ENCODE results near the gene INO80E. TPM values are rescaled to one million over a fixed set of nuclear protein-coding genes. Genes with fewer than 3 reads are reported as not detected.

The INO80E gene
- total RNA-seq, 2 donors from 2014 or later: 46.9 to 80.2 TPM

DNA sequence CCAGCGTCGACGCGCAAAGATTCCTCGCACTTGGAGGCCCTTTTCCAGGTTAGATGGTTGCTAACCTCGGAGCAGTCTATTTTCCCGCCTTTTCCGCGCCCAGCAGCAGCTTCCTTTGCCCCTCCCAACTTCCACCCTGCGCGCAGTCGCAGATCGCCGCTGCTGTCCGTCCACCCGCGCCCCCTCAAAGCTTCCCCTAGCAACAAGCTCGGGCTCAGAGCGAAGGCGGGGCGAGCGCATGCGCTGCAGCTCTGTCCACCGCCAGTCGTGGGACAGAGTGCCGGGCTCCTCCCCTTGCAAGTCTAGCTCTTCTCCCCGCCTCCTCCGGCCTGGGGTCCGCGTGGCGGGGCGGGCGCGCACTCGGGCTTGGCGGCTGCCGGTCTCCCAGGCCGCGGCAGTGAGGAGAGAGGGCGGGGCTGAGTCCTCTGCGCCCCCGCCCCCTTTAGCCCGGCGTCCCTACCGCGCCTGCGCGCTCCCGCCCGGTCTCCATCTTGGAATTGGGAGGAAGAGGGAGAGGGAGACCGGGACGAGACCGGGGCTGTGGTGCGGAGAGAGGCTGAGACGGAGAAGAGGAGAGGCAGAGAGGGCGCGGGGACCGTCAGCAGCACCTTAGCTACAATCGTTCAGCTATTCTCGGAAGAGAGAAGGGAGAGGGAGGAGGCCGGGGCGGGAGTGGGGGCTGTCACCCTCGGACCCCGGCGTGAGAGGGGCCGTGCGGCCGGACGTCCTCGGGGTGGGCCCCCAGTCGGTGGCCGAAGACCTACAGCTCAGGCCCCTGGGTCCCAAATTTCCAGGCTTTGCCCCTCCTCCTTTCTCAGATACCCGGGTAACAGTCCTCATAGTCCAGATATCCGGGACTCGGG lies 22.4 kb upstream of the INO80E start, which contains the start of gene TAOK2:
Gene TAOK2, plus strand, starts transcription at position 485 of the 863 bp plus-strand sequence. CDS start 3,905 bp downstream, outside the sequence.
- Histone ChIP-seq H3K9ac (ENCODE audit: low read depth in 2 of 2, low read length in 2 of 2) (peak within 1 kb of the TSS; percentile 92 to 96), H3K27ac (peak within 1 kb of the TSS; percentile 74), H3K4me1 (peaks cover 17% of the 10 kb centered on the region), H3K36me3 (peaks cover 11% of the 10 kb centered on the region), H3K9me3 (no peaks in the 10 kb centered on the region), H3K4me3 (peak within 1 kb of the TSS; percentile 75), H3K27me3 (no peaks in the 10 kb centered on the region)
- DNase-seq: peak; percentile 97
- TF ChIP-seq, protein P1, sequence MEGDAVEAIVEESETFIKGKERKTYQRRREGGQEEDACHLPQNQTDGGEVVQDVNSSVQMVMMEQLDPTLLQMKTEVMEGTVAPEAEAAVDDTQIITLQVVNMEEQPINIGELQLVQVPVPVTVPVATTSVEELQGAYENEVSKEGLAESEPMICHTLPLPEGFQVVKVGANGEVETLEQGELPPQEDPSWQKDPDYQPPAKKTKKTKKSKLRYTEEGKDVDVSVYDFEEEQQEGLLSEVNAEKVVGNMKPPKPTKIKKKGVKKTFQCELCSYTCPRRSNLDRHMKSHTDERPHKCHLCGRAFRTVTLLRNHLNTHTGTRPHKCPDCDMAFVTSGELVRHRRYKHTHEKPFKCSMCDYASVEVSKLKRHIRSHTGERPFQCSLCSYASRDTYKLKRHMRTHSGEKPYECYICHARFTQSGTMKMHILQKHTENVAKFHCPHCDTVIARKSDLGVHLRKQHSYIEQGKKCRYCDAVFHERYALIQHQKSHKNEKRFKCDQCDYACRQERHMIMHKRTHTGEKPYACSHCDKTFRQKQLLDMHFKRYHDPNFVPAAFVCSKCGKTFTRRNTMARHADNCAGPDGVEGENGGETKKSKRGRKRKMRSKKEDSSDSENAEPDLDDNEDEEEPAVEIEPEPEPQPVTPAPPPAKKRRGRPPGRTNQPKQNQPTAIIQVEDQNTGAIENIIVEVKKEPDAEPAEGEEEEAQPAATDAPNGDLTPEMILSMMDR (IDR thresholded peaks at IDR 0.05): no peak
- intact Hi-C loops (cut with DNase I): no loop called here

DNA sequence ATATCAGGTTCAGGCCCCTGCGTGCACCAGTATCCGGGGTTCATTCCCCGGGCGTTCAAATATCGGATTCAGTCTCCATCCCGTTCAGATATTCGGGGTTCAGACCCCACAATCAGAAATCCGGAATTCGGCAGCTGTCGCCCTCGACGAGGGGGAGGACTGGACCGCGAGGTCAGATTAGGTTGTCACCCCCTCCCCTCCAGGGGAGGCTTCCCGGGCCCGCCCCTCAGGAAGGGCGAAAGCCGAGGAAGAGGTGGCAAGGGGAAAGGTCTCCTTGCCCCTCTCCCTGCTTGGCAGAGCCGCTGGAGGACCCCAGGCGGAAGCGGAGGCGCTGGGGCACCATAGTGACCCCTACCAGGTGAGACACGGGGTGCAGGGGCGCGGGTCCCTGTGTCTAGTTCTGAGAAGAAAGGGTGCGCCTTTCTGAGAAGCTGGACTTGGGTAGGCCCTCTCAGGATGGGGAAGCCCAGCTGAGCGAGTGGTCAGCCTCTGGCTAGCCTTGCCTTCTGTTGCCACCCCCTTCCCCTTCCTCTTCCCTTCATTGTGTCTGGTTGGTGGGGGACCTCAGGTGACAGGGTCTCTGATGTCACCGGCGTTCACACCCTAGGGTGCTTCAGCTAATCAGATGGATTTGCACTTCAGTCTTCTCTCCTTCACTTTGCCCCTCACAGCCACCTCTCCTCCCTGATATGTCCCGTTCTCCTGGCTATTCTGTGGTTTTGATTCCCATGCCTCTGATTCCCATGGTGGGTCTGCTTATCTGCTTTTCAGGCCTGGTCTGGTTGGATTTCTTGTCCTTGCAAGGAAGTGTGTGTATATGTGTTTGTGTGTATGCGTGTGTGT lies 21.5 kb upstream of the INO80E start:
- TF ChIP-seq, protein P1 (IDR thresholded peaks at IDR 0.05): no peak
- Histone ChIP-seq H3K27me3 (no peaks in the 10 kb centered on the region), H3K9ac (ENCODE audit: low read depth in 2 of 2, low read length in 2 of 2) (peak overlapping the region; percentile 92 to 96), H3K9me3 (no peaks in the 10 kb centered on the region), H3K4me3 (peak overlapping the region; percentile 75), H3K36me3 (peaks cover 14% of the 10 kb centered on the region), H3K4me1 (peaks cover 17% of the 10 kb centered on the region), H3K27ac (peak overlapping the region; percentile 74)
- no peak for DNase-seq
- intact Hi-C loops (cut with DNase I): no loop called here

DNA sequence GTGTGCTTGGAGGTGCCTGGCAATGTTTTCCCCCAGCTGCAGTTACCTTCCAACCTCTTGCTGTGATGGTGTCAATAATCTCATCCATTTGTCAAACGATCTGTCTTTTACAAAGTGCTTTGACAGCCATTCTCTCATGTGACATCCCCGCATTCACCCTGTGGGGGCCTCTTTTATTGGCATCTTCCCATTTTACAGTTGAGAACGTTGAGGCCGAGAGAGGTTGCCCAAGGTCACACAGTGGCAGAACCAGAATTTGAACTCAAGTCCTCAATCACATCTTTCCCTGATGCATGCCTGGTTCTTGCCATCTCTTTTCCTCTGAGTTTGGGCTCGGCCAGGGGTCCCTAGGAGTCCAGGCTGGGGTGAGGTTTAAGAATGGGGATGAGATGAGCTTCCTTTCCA lies 20.9 kb upstream of the INO80E start:
- intact Hi-C loops (cut with DNase I): no loop called here
- Histone ChIP-seq H3K9ac (ENCODE audit: low read depth in 2 of 2, low read length in 2 of 2) (peak overlapping the region; percentile 92 to 96), H3K27me3 (no peaks in the 10 kb centered on the region), H3K4me3 (peak overlapping the region; percentile 75), H3K9me3 (no peaks in the 10 kb centered on the region), H3K27ac (no peak overlapping the region), H3K36me3 (peaks cover 13% of the 10 kb centered on the region), H3K4me1 (peaks cover 17% of the 10 kb centered on the region)
- no peak for DNase-seq
- TF ChIP-seq, protein P1 (IDR thresholded peaks at IDR 0.05): no peak

DNA sequence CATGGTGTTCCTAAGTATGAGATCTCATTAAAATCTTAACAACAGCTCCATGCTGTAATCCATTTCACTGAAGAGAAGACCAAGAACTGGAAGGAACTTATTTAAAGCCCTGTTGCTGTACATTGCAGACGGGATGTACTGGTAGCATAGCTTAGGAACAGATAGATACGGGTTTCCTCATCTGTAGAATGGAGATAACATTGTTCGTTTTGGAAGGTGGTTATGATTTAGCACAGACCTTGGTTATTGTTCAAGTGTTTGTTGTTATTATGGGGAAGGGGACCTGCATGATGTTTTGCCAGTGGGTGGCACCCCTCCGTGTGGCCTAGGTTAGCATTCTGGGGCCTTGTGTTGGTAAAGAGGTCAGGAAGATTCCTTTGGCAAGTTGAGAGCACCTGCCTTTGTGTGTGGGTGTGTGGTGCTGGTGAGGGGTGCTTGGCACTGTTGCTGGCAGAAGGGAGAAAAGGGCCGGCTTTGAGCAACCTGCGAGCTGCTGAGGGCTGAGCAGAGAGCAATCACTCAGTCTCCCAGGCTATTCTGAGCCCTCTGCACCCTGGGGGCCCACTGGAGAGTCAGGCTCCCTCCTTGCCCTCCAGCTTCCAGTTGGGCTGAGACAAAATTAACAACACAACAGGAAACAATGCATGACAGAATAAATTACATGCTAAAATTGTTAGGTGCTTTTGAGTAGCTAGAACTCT lies 20.1 kb upstream of the INO80E start:
- Histone ChIP-seq H3K4me3 (peak overlapping the region; percentile 75), H3K4me1 (peaks cover 17% of the 10 kb centered on the region), H3K27ac (no peak overlapping the region), H3K9ac (ENCODE audit: low read depth in 2 of 2, low read length in 2 of 2) (peak overlapping the region; percentile 8 to 48), H3K27me3 (no peaks in the 10 kb centered on the region), H3K36me3 (peaks cover 14% of the 10 kb centered on the region), H3K9me3 (no peaks in the 10 kb centered on the region)
- intact Hi-C loops (cut with DNase I): no loop called here
- DNase-seq: no peak
- TF ChIP-seq, protein P1 (IDR thresholded peaks at IDR 0.05): no peak
